Measurements from ENCODE around the gene AKNAD1. TPM values are rescaled to one million over a fixed set of nuclear protein-coding genes. Genes with fewer than 3 reads are reported as not detected.

The AKNAD1 gene
- total RNA-seq (not detected), polyA plus RNA-seq (not detected)

GRCh38 chr1:108856994-108857393 lies at the start of gene AKNAD1:
TSS of gene AKNAD1 (minus strand) at chr1:108857094. CDS start at chr1:108852664, 4,430 bp downstream.
- POLR2A ChIA-PET, result no interaction called here

GRCh38 chr1:108901106-108901505 lies 44.2 kb upstream of the AKNAD1 start:
- Histone ChIP-seq H3K27ac (ENCODE audit: low read depth, low read length) (no peak overlapping the region), H3K27me3 (ENCODE audit: insufficient read depth, low read length, poor library complexity, severe bottlenecking) (no peaks in the 10 kb centered on the region), H3K4me1 (ENCODE audit: insufficient read depth, low read length) (no peaks in the 10 kb centered on the region), H3K4me3 (ENCODE audit: low read length) (no peak overlapping the region), H3K9me3 (ENCODE audit: low read length) (no peaks in the 10 kb centered on the region), H3K36me3 (ENCODE audit: insufficient read depth, low read length) (no peaks in the 10 kb centered on the region)
- Mint-ChIP-seq H3K4me3 (no peak overlapping the region), H3K36me3 (peaks cover 0 to 3% (median 0%) of the 10 kb centered on the region in 3 donors), H3K4me1 (no peaks in the 10 kb centered on the region), H3K9me3 (no peaks in the 10 kb centered on the region), H3K27me3 (no peaks in the 10 kb centered on the region), H3K27ac (no peak overlapping the region)
- DNase-seq, result no peak
- CTCF ChIA-PET, result interaction anchor here (0.6 to 2.3 kb wide), 2 partner anchors 72 to 210 kb away, joined by 3 to 12 read pairs; no protein-coding TSS in a partner anchor
- POLR2A ChIA-PET, result no interaction called here

More at GRCh38 chr1:108856994-108857393, at the start of gene AKNAD1:
- H3K9me3 ChIP-seq (ENCODE audit: low read length), result no peaks in the 10 kb centered on the region
- peaks cover 16 to 40% of the 10 kb centered on the region in 2 donors for H3K27me3 Mint-ChIP-seq
- H3K4me1 Mint-ChIP-seq, result peaks cover 6 to 8% (median 6%) of the 10 kb centered on the region in 3 donors
- no peak for DNase-seq
- H3K27me3 ChIP-seq (ENCODE audit: insufficient read depth, low read length, poor library complexity, severe bottlenecking), result no peaks in the 10 kb centered on the region
- H3K36me3 ChIP-seq (ENCODE audit: insufficient read depth, low read length), result no peaks in the 10 kb centered on the region
- H3K27ac ChIP-seq (ENCODE audit: low read depth, low read length), result no peak within 1 kb of the TSS
- H3K4me3 Mint-ChIP-seq, result no peak within 1 kb of the TSS
- H3K4me1 ChIP-seq (ENCODE audit: insufficient read depth, low read length), result no peaks in the 10 kb centered on the region
- no peak within 1 kb of the TSS for H3K27ac Mint-ChIP-seq
- no peak within 1 kb of the TSS for H3K4me3 ChIP-seq (ENCODE audit: low read length)
- H3K36me3 Mint-ChIP-seq, result no peaks in the 10 kb centered on the region
- CTCF ChIA-PET, result no interaction called here
- no peaks in the 10 kb centered on the region for H3K9me3 Mint-ChIP-seq

- no peaks in the 10 kb centered on the region for H3K36me3 ChIP-seq (ENCODE audit: insufficient read depth, low read length)
- POLR2A ChIA-PET, result interaction anchor here (0.6 to 0.9 kb wide), 2 partner anchors 71 to 206 kb away, joined by 3 to 7 read pairs; partner anchors contain the start of gene PRPF38B
- H3K9me3 ChIP-seq (ENCODE audit: low read length), result no peaks in the 10 kb centered on the region
- Mint-ChIP-seq H3K4me1 (no peaks in the 10 kb centered on the region), H3K4me3 (no peak overlapping the region), H3K36me3 (no peaks in the 10 kb centered on the region), H3K27ac (no peak overlapping the region), H3K27me3 (no peaks in the 10 kb centered on the region), H3K9me3 (no peaks in the 10 kb centered on the region)
- H3K4me1 ChIP-seq (ENCODE audit: insufficient read depth, low read length), result no peaks in the 10 kb centered on the region
- peak in 3 of 5 donors; percentile 13 to 46 (median 45) for DNase-seq
- H3K27ac ChIP-seq (ENCODE audit: low read depth, low read length), result no peak overlapping the region
- no peak overlapping the region for H3K4me3 ChIP-seq (ENCODE audit: low read length)
- CTCF ChIA-PET, result interaction anchor here (0.7 to 4.3 kb wide), 6 partner anchors 70 to 386 kb away, joined by 3 to 79 read pairs (median 4); partner anchors contain the start of genes PRPF38B and WDR47
- H3K27me3 ChIP-seq (ENCODE audit: insufficient read depth, low read length, poor library complexity, severe bottlenecking), result no peaks in the 10 kb centered on the region
These were observed 41.2 kb upstream of the AKNAD1 start for GRCh38 chr1:108897865-108898720.

GRCh38 chr1:108896146-108897145 lies 39.6 kb upstream of the AKNAD1 start:
- no peaks in the 10 kb centered on the region for H3K36me3 Mint-ChIP-seq

GRCh38 chr1:108893141-108893530 lies 36.2 kb upstream of the AKNAD1 start:
- Mint-ChIP-seq H3K27me3 (peaks cover 0 to 2% of the 10 kb centered on the region in 2 donors), H3K9me3 (no peaks in the 10 kb centered on the region), H3K4me3 (no peak overlapping the region), H3K4me1 (no peaks in the 10 kb centered on the region), H3K36me3 (no peaks in the 10 kb centered on the region), H3K27ac (no peak overlapping the region)
- no peak overlapping the region for H3K27ac ChIP-seq (ENCODE audit: low read depth, low read length)
- H3K27me3 ChIP-seq (ENCODE audit: insufficient read depth, low read length, poor library complexity, severe bottlenecking), result no peaks in the 10 kb centered on the region
- DNase-seq, result no peak
- H3K9me3 ChIP-seq (ENCODE audit: low read length), result no peaks in the 10 kb centered on the region
- ChIA-PET CTCF (interaction anchor here (0.7 to 1.0 kb wide), 2 partner anchors 16 to 65 kb away, joined by 3 read pairs; partner anchors contain the start of gene GPSM2), POLR2A (no interaction called here)
- no peaks in the 10 kb centered on the region for H3K36me3 ChIP-seq (ENCODE audit: insufficient read depth, low read length)
- H3K4me1 ChIP-seq (ENCODE audit: insufficient read depth, low read length), result no peaks in the 10 kb centered on the region
- H3K4me3 ChIP-seq (ENCODE audit: low read length), result no peak overlapping the region

More at GRCh38 chr1:108896146-108897145, 39.6 kb upstream of the AKNAD1 start:
- Mint-ChIP-seq H3K27ac (peak overlapping the region in 1 of 8 donors; percentile 1), H3K27me3 (no peaks in the 10 kb centered on the region), H3K4me1 (no peaks in the 10 kb centered on the region), H3K4me3 (no peak overlapping the region), H3K9me3 (no peaks in the 10 kb centered on the region)
- DNase-seq, result no peak
- no peak overlapping the region for H3K4me3 ChIP-seq (ENCODE audit: low read length)
- H3K9me3 ChIP-seq (ENCODE audit: low read length), result no peaks in the 10 kb centered on the region
- ChIA-PET CTCF (interaction anchor here (1.1 to 4.3 kb wide), 4 partner anchors 9 to 204 kb away, joined by 3 to 79 read pairs (median 8); partner anchors contain the start of gene PRPF38B), POLR2A (no interaction called here)
- no peaks in the 10 kb centered on the region for H3K4me1 ChIP-seq (ENCODE audit: insufficient read depth, low read length)
- H3K27me3 ChIP-seq (ENCODE audit: insufficient read depth, low read length, poor library complexity, severe bottlenecking), result no peaks in the 10 kb centered on the region
- H3K27ac ChIP-seq (ENCODE audit: low read depth, low read length), result no peak overlapping the region
- no peaks in the 10 kb centered on the region for H3K36me3 ChIP-seq (ENCODE audit: insufficient read depth, low read length)

- POLR2A ChIA-PET, result no interaction called here
- CTCF ChIA-PET, result interaction anchor here (0.7 to 1.0 kb wide), 2 partner anchors 16 to 64 kb away, joined by 3 read pairs; partner anchors contain the start of gene GPSM2
These were observed 35.7 kb upstream of the AKNAD1 start for GRCh38 chr1:108892356-108893140.

GRCh38 chr1:108889706-108890384 lies 33.0 kb upstream of the AKNAD1 start:
- Mint-ChIP-seq H3K27ac (no peak overlapping the region), H3K27me3 (peaks cover 0 to 2% of the 10 kb centered on the region in 2 donors), H3K9me3 (no peaks in the 10 kb centered on the region), H3K4me1 (no peaks in the 10 kb centered on the region), H3K4me3 (no peak overlapping the region), H3K36me3 (no peaks in the 10 kb centered on the region)
- Histone ChIP-seq H3K36me3 (ENCODE audit: insufficient read depth, low read length) (no peaks in the 10 kb centered on the region), H3K27ac (ENCODE audit: low read depth, low read length) (no peak overlapping the region), H3K4me1 (ENCODE audit: insufficient read depth, low read length) (no peaks in the 10 kb centered on the region), H3K27me3 (ENCODE audit: insufficient read depth, low read length, poor library complexity, severe bottlenecking) (no peaks in the 10 kb centered on the region), H3K9me3 (ENCODE audit: low read length) (no peaks in the 10 kb centered on the region), H3K4me3 (ENCODE audit: low read length) (no peak overlapping the region)
- no peak for DNase-seq
- CTCF ChIA-PET, result interaction anchor here (1.2 kb wide), 1 partner anchor 62 kb away, joined by 4 read pairs; no protein-coding TSS in a partner anchor
- POLR2A ChIA-PET, result no interaction called here

More at GRCh38 chr1:108892356-108893140, 35.7 kb upstream of the AKNAD1 start:
- no peak overlapping the region for H3K27ac Mint-ChIP-seq
- Histone ChIP-seq H3K36me3 (ENCODE audit: insufficient read depth, low read length) (no peaks in the 10 kb centered on the region), H3K4me3 (ENCODE audit: low read length) (no peak overlapping the region), H3K4me1 (ENCODE audit: insufficient read depth, low read length) (no peaks in the 10 kb centered on the region), H3K27me3 (ENCODE audit: insufficient read depth, low read length, poor library complexity, severe bottlenecking) (no peaks in the 10 kb centered on the region), H3K27ac (ENCODE audit: low read depth, low read length) (no peak overlapping the region), H3K9me3 (ENCODE audit: low read length) (no peaks in the 10 kb centered on the region)
- H3K27me3 Mint-ChIP-seq, result peaks cover 0 to 2% of the 10 kb centered on the region in 2 donors
- H3K9me3 Mint-ChIP-seq, result no peaks in the 10 kb centered on the region
- DNase-seq, result no peak
- H3K4me3 Mint-ChIP-seq, result no peak overlapping the region
- no peaks in the 10 kb centered on the region for H3K4me1 Mint-ChIP-seq
- no peaks in the 10 kb centered on the region for H3K36me3 Mint-ChIP-seq
